Measurements from ENCODE around the gene EMC1. TPM values are rescaled to one million over a fixed set of nuclear protein-coding genes. Genes with fewer than 3 reads are reported as not detected.
"Not testable (repeated sequence)": the region's sequence is repeated elsewhere in the genome, so short reads cannot be mapped to it uniquely, and the experiment has no call there.

EMC1 gene
- polyA plus RNA-seq, 1 donor from 2014 or later: 75.3 TPM

DNA sequence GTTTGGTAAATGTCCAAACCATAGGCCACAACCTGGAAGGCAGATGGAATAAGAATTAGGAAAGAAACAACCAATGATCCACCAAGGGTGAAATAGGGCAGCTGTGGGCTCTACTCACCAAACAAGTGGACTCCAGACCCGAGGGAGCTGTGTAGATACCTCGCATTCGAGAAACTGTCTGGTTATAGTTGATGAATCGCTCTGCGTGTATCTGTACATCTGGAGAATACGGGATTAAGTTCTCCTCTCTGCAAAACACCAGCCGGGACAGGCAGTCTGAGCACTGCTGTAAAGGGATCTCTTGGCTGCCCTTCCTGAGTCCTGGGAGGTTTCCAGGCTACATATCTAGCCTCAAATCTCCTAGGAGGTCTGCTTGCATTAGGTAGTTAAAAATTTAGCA, 31.9 kb downstream of the EMC1 start:
- no peaks in the 10 kb centered on the region for H4K20me1 ChIP-seq (ENCODE audit: insufficient read depth)

DNA sequence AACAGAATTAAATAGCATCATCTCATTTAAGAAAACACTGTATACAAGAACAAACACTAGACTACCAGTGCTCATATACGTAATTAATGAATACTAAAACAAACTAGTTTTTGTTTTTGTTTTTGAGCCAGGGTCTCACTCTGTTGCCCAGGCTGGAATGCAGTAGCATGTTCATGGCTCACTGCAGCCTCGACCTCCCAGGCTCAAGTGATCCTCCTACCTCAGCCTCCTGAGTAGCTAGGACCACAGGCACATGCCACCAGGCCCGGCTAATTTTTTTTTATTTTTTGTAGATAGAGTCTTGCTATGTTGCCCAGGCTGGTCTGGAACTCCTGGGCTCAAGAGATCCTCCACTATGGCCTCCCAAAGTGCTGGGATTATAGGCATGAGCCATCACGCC, 34.7 kb downstream of the EMC1 start:
- H3F3A ChIP-seq (ENCODE audit: insufficient read depth, low read length, poor library complexity, severe bottlenecking); H3K4me3 ChIP-seq (ENCODE audit: low read length); H2AFZ ChIP-seq (ENCODE audit: low read depth, low read length); H3K9me2 ChIP-seq (ENCODE audit: insufficient read depth, low read length); H3K9ac ChIP-seq (ENCODE audit: low read length); H3K9me3 ChIP-seq (ENCODE audit: low read length); H4K20me1 ChIP-seq (ENCODE audit: insufficient read depth); H3K27me3 ChIP-seq (ENCODE audit: insufficient read depth, low read depth, low read length); H3K27ac ChIP-seq (ENCODE audit: low read length); H3K4me2 ChIP-seq (ENCODE audit: low read length): not testable (repeated sequence)
- Histone ChIP-seq H3K79me2 (replicated peaks; ENCODE audit: insufficient read depth, low read length) (peaks cover 22% of the 10 kb centered on the region), H3K36me3 (ENCODE audit: insufficient read depth, low read length) (peaks cover 12% of the 10 kb centered on the region)

More for the DNA sequence above, 31.9 kb downstream of the EMC1 start:
- Histone ChIP-seq H3K9ac (ENCODE audit: low read length) (no peak overlapping the region), H3K9me2 (ENCODE audit: insufficient read depth, low read length) (no peaks in the 10 kb centered on the region), H3K4me3 (ENCODE audit: low read length) (no peak overlapping the region), H3K79me2 (replicated peaks; ENCODE audit: insufficient read depth, low read length) (peaks cover 4% of the 10 kb centered on the region), H3K27ac (ENCODE audit: low read length) (no peak overlapping the region), H3K9me3 (ENCODE audit: low read length) (no peaks in the 10 kb centered on the region), H3K4me2 (ENCODE audit: low read length) (no peak overlapping the region), H3K36me3 (ENCODE audit: insufficient read depth, low read length) (peaks cover 12% of the 10 kb centered on the region), H3K27me3 (ENCODE audit: insufficient read depth, low read depth, low read length) (no peaks in the 10 kb centered on the region), H3F3A (ENCODE audit: insufficient read depth, low read length, poor library complexity, severe bottlenecking) (no peaks in the 10 kb centered on the region), H2AFZ (ENCODE audit: low read depth, low read length) (no peak overlapping the region)
- TF ChIP-seq, protein P1, sequence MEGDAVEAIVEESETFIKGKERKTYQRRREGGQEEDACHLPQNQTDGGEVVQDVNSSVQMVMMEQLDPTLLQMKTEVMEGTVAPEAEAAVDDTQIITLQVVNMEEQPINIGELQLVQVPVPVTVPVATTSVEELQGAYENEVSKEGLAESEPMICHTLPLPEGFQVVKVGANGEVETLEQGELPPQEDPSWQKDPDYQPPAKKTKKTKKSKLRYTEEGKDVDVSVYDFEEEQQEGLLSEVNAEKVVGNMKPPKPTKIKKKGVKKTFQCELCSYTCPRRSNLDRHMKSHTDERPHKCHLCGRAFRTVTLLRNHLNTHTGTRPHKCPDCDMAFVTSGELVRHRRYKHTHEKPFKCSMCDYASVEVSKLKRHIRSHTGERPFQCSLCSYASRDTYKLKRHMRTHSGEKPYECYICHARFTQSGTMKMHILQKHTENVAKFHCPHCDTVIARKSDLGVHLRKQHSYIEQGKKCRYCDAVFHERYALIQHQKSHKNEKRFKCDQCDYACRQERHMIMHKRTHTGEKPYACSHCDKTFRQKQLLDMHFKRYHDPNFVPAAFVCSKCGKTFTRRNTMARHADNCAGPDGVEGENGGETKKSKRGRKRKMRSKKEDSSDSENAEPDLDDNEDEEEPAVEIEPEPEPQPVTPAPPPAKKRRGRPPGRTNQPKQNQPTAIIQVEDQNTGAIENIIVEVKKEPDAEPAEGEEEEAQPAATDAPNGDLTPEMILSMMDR (IDR thresholded peaks at IDR 0.05; ENCODE audit: poor library complexity, severe bottlenecking): no peak
- TF ChIP-seq EP300 (conservative IDR thresholded peaks at IDR 0.05; ENCODE audit: poor library complexity, severe bottlenecking) (no peak), SMC3 (conservative IDR thresholded peaks at IDR 0.05; ENCODE audit: poor library complexity) (no peak), MXI1 (conservative IDR thresholded peaks at IDR 0.05; ENCODE audit: poor library complexity, severe bottlenecking) (no peak), POLR2AphosphoS5 (IDR thresholded peaks at IDR 0.05) (no peak), TAF1 (IDR thresholded peaks at IDR 0.05; ENCODE audit: low read depth) (no peak), REST (IDR thresholded peaks at IDR 0.05; ENCODE audit: borderline replicate concordance) (no peak), RAD21 (conservative IDR thresholded peaks at IDR 0.05) (no peak), EZH2 (IDR thresholded peaks at IDR 0.05; ENCODE audit: borderline replicate concordance, insufficient read depth, low read length, poor library complexity, severe bottlenecking) (no peak)

DNA sequence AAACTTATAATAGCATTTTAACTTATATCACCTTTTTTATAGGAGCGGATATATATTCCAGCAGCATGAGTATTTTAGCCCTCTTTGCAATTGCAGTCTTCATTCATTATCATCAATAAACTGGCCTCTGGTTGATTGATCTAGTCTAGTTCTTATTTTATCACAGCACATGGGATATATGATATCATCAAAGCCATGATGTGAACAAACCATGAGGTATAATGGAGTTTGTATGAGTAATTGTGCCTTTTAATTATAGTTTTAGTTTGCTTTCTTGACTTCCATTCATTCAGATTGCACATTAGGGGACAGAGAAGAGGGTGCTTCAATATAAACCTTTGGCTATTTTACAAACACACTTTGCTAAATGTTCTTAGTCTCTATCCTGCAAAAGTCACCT, 37.7 kb downstream of the EMC1 start:
- Histone ChIP-seq H3K27me3 (ENCODE audit: insufficient read depth, low read depth, low read length) (no peaks in the 10 kb centered on the region), H3K36me3 (ENCODE audit: insufficient read depth, low read length) (no peaks in the 10 kb centered on the region), H3K79me2 (replicated peaks; ENCODE audit: insufficient read depth, low read length) (peaks cover 47% of the 10 kb centered on the region), H4K20me1 (ENCODE audit: insufficient read depth) (no peaks in the 10 kb centered on the region), H3K4me3 (ENCODE audit: low read length) (no peak overlapping the region), H3K4me2 (ENCODE audit: low read length) (no peak overlapping the region), H3K27ac (ENCODE audit: low read length) (no peak overlapping the region), H3K9me2 (ENCODE audit: insufficient read depth, low read length) (no peaks in the 10 kb centered on the region), H3F3A (ENCODE audit: insufficient read depth, low read length, poor library complexity, severe bottlenecking) (no peaks in the 10 kb centered on the region), H2AFZ (ENCODE audit: low read depth, low read length) (no peak overlapping the region), H3K9ac (ENCODE audit: low read length) (no peak overlapping the region), H3K9me3 (ENCODE audit: low read length) (no peaks in the 10 kb centered on the region)
- TF ChIP-seq, protein P1 (IDR thresholded peaks at IDR 0.05; ENCODE audit: poor library complexity, severe bottlenecking): no peak
- TF ChIP-seq SMC3 (conservative IDR thresholded peaks at IDR 0.05; ENCODE audit: poor library complexity): no peak
- TF ChIP-seq TAF1 (IDR thresholded peaks at IDR 0.05; ENCODE audit: low read depth): no peak
- TF ChIP-seq MXI1 (conservative IDR thresholded peaks at IDR 0.05; ENCODE audit: poor library complexity, severe bottlenecking): no peak
- no peak for TF ChIP-seq POLR2AphosphoS5 (IDR thresholded peaks at IDR 0.05)
- no peak for TF ChIP-seq RAD21 (conservative IDR thresholded peaks at IDR 0.05)
- no peak for TF ChIP-seq EP300 (conservative IDR thresholded peaks at IDR 0.05; ENCODE audit: poor library complexity, severe bottlenecking)
- TF ChIP-seq REST (IDR thresholded peaks at IDR 0.05; ENCODE audit: borderline replicate concordance): no peak

Data from neural cell (in vitro differentiated cells).